Karpas-422 (cell line): ENCODE data around the gene CEP95. TPM values are rescaled to one million over a fixed set of nuclear protein-coding genes. Genes with fewer than 3 reads are reported as not detected.
A peak's percentile ranks its signal among the peaks of the same experiment; 100 is the strongest.
"Not testable (repeated sequence)": the region's sequence is repeated elsewhere in the genome, so short reads cannot be mapped to it uniquely, and the experiment has no call there.

Experiments
- DNase-seq: peaks from one replicate; pipeline ENCODE4 v3.0.0-alpha.2; 2015
- H2AFZ ChIP-seq: fragments of 200-600 bp; sonication (generic); 2 replicates; pipeline ENCODE4 v1.6.1; 2014; ENCODE audit warnings: antibody characterized with exemption, low read length, mixed read lengths
- H3K27ac ChIP-seq: fragments of 200-600 bp; sonication (generic); 2 replicates; pipeline ENCODE4 v1.5.1; 2014; ENCODE audit warnings: mild to moderate bottlenecking, low read length, moderate library complexity
- H3K27me3 ChIP-seq: fragments of 200-600 bp; sonication (generic); 2 replicates; pipeline ENCODE4 v1.6.1; 2014; ENCODE audit warnings: low read length, mixed read lengths
- H3K36me3 ChIP-seq: fragments of 200-600 bp; sonication (generic); 2 replicates; pipeline ENCODE4 v1.6.1; 2014; ENCODE audit warnings: low read length, mixed read lengths; ENCODE audit not compliant: insufficient read depth
- H3K4me1 ChIP-seq: fragments of 200-600 bp; sonication (generic); 2 replicates; pipeline ENCODE4 v1.6.1; 2014; ENCODE audit warnings: mild to moderate bottlenecking, low read length, mixed read lengths
- H3K4me2 ChIP-seq: fragments of 200-600 bp; sonication (generic); 2 replicates; pipeline ENCODE4 v1.6.1; 2014; ENCODE audit warnings: low read length, low read depth, mild to moderate bottlenecking; ENCODE audit not compliant: poor library complexity, severe bottlenecking
- H3K4me3 ChIP-seq: fragments of 200-600 bp; sonication (generic); 2 replicates; pipeline ENCODE4 v1.5.1; 2014; ENCODE audit warnings: mild to moderate bottlenecking, antibody characterized with exemption, low read length, mixed read lengths
- H3K79me2 ChIP-seq: fragments of 200-600 bp; sonication (generic); 2 replicates; pipeline ENCODE4 v1.6.1; 2014; ENCODE audit warnings: mild to moderate bottlenecking, low read length, mixed read lengths
- H3K9ac ChIP-seq: fragments of 200-600 bp; sonication (generic); 2 replicates; pipeline ENCODE4 v1.6.0; 2014; ENCODE audit warnings: low read length
- H3K9me2 ChIP-seq: fragments of 200-600 bp; sonication (generic), shearing (Covaris generic); replicated peaks from 2 replicates; pipeline ENCODE4 v1.6.0; 2014; ENCODE audit warnings: mild to moderate bottlenecking, low read length, moderate library complexity; ENCODE audit not compliant: insufficient read depth
- H3K9me3 ChIP-seq: fragments of 300-700, 200-600 bp; sonication (generic); 2 replicates; pipeline ENCODE4 v1.6.1; 2014; ENCODE audit warnings: low read length, mixed read lengths
- H4K20me1 ChIP-seq: fragments of 200-600 bp; sonication (generic); 2 replicates; pipeline ENCODE4 v1.6.1; 2014; ENCODE audit warnings: mild to moderate bottlenecking, antibody characterized with exemption, low read length, low read depth; ENCODE audit not compliant: insufficient read depth
- total RNA-seq: library from RNA; depleted of rRNA; stranded (reverse); fragments of >200 nt; shearing (Covaris generic); gene quantifications from 2 replicates; pipeline ENCODE4 v1.2.3, GENCODE V29; 2014; ENCODE audit warnings: low replicate concordance; rRNA removed

Gene CEP95, protein sequence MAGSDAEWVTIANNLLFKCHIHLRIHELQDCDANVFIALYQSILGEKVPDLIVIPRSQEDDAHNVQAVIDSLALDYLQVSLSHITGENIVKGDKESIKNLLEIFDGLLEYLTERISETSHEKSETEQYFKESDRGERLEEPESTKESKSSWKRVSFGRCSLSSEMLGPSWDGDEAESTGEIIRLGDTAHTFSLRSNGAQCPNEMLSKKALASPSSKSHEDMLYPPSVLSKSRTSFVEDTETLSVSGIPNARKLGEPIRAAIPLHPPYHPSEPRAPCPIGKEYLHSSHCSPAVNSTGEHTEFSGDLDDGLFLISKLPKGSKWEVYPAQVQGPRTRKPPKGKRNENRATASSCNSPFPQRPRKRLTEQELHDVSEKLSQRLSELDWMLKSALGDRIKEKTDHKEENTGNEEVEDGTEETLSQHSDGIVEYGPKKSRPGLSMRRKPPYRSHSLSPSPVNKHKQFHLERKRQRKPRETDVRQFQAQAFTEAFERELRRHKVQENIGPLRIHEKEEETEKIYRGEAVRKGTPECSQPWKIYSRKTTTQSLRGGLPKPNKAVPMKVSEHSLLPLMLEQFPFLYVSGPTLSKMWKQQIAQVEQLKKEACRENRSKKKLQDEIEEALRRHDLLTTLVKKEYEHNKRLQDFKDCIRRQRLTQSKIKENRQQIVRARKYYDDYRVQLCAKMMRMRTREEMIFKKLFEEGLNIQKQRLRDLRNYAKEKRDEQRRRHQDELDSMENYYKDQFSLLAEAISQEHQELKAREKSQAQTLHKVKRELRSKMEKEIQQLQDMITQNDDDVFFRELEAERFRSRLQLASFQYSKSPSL
- 42.2 and 62.1 TPM in 2 replicates for total RNA-seq

DNA sequence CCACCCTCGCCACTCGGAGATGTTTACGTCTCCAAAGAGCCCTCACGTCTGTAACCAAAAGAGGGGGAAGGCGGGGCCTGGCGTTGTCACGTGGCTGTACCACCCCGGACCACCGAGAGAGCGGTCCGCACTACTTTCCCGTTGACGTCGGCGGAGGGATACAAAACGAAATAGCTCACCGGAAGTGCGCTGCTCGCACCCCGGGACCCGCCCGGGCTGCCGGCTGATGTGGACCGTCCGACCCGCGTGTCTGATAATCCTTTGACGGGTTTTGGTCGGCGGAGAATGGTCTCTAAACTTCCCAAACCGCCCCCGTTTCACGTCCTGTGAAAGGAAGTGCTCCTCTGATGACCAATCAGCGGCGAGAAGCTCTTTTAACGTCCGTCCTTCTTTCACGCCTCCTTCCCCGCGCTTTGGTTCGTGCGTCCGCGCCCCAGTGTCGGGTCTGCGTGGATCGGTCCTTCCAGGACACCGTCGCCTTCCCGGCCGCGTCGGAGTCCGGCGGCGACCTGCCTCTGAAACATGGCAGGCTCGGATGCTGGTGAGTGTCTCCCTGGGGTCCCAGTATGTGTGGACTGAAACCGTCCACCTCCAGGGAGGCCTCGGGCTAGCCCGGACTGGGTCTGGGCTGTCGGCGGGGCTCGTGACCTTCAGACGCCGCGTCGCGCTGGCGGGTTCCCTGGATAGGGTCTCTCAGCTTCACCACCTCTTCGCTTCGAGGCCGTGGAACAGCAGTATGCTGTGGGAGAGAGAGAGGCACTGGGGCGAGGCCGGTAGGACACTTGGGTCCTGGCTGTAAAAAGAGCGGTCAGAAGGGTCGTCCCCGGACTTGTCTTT is at the start of gene CEP95:
TSS of gene CEP95 (plus strand) at position 402 of the 837 bp plus-strand sequence. CDS start at position 523, 121 bp downstream.
- Histone ChIP-seq H3K4me2 (peak within 1 kb of the TSS; percentile 97), H3K4me3 (peak within 1 kb of the TSS; percentile 97), H4K20me1 (peaks cover 58% of the 10 kb centered on the region), H3K9me2 (no peaks in the 10 kb centered on the region), H3K4me1 (peaks cover 42% of the 10 kb centered on the region), H3K79me2 (peaks cover 67% of the 10 kb centered on the region), H3K27me3 (no peaks in the 10 kb centered on the region), H3K9me3 (no peaks in the 10 kb centered on the region), H3K36me3 (peaks cover 50% of the 10 kb centered on the region), H2AFZ (peak within 1 kb of the TSS; percentile 49), H3K9ac (peak within 1 kb of the TSS; percentile 100), H3K27ac (peak within 1 kb of the TSS; percentile 94)
- DNase-seq: peak; percentile 99

DNA sequence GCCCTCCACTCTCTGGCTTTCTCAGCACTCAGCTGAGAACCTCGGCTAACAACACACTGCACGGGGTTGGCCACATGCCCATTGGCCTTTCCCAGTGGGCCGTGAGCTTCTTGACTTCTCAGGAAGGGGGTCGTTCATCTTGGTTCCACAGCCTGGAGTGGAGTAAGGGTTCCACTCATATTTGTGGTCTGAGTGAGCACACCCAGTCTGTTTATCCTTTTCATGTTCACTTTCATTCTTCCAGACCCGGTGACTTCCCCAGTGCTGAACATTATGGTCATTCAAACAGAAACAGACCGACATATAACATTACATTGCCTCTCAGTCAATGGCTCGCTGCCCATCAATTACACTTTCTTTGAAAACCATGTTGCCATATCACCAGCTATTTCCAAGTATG is 49.6 kb upstream of the CEP95 start:
- H2AFZ ChIP-seq: no peak overlapping the region
- H3K9me3 ChIP-seq: no peaks in the 10 kb centered on the region
- H3K4me1 ChIP-seq: peaks cover 38% of the 10 kb centered on the region
- peak overlapping the region; percentile 94 for H3K27ac ChIP-seq
- DNase-seq: no peak
- H3K9ac ChIP-seq: no peak overlapping the region
- H3K4me2 ChIP-seq: no peak overlapping the region
- H3K27me3 ChIP-seq: no peaks in the 10 kb centered on the region
- no peak overlapping the region for H3K4me3 ChIP-seq
- H4K20me1 ChIP-seq: no peaks in the 10 kb centered on the region
- no peaks in the 10 kb centered on the region for H3K9me2 ChIP-seq
- H3K36me3 ChIP-seq: peaks cover 46% of the 10 kb centered on the region
- H3K79me2 ChIP-seq: peaks cover 20% of the 10 kb centered on the region; the same call in 1 of the 2 replicates

DNA sequence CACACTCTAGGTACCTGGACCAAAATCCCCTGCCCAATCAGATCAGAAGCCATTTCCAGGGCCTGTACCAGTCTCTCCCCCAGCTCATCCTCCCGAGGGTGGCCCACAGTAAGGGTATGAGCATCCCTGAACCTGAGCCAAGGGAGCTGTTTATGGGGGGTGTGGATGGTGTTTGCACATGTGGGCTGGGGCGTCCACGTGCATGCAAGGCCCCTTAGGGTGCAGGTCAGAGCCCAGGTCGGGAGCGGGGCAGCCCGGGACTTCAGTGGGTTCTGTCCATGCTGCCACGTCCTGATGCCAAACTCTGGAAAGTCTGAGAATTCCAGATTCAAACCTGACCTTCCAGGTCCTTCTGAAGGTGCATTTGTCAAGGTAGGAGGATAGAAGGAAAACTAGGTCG is 48.0 kb upstream of the CEP95 start:
- no peaks in the 10 kb centered on the region for H4K20me1 ChIP-seq
- DNase-seq: no peak
- no peaks in the 10 kb centered on the region for H3K27me3 ChIP-seq
- no peaks in the 10 kb centered on the region for H3K9me3 ChIP-seq
- H3K4me2 ChIP-seq: no peak overlapping the region
- peaks cover 37% of the 10 kb centered on the region for H3K36me3 ChIP-seq
- no peak overlapping the region for H2AFZ ChIP-seq
- no peak overlapping the region for H3K9ac ChIP-seq
- H3K27ac ChIP-seq: no peak overlapping the region
- no peaks in the 10 kb centered on the region for H3K9me2 ChIP-seq
- H3K79me2 ChIP-seq: peaks cover 15% of the 10 kb centered on the region; the same call in 1 of the 2 replicates
- no peak overlapping the region for H3K4me3 ChIP-seq
- H3K4me1 ChIP-seq: peaks cover 36% of the 10 kb centered on the region

DNA sequence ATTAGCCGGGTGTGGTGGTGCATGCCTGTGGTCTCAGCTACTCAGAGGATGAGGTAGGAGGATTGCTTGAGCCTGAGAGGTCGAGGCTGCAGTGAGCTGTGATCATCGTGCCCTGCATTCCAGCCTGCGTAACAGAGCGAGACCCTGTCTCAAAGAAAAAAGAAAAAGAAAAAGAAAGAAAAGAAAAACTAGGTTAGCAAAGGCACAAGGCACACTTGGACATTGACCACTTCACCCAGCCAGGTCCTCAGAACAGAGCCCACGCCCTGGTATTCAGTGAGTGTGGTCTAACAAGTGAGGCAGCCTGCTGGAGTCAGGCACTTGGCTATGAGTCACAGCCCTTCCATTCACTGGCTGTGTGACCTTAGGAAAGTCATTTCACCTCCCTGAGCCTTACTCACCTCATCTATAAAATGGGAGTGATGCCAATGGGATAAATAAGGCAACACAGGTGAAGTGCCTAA is 47.5 kb upstream of the CEP95 start:
- no peak overlapping the region for H3K4me2 ChIP-seq
- H3K27ac ChIP-seq: no peak overlapping the region
- H3K36me3 ChIP-seq: peaks cover 34% of the 10 kb centered on the region
- H4K20me1 ChIP-seq: no peaks in the 10 kb centered on the region
- H2AFZ ChIP-seq: no peak overlapping the region
- no peaks in the 10 kb centered on the region for H3K9me3 ChIP-seq
- DNase-seq: no peak
- peaks cover 33% of the 10 kb centered on the region for H3K4me1 ChIP-seq
- H3K27me3 ChIP-seq: no peaks in the 10 kb centered on the region
- H3K4me3 ChIP-seq: no peak overlapping the region
- H3K9ac ChIP-seq: no peak overlapping the region
- peaks cover 15% of the 10 kb centered on the region; the same call in 1 of the 2 replicates for H3K79me2 ChIP-seq
- no peaks in the 10 kb centered on the region for H3K9me2 ChIP-seq

DNA sequence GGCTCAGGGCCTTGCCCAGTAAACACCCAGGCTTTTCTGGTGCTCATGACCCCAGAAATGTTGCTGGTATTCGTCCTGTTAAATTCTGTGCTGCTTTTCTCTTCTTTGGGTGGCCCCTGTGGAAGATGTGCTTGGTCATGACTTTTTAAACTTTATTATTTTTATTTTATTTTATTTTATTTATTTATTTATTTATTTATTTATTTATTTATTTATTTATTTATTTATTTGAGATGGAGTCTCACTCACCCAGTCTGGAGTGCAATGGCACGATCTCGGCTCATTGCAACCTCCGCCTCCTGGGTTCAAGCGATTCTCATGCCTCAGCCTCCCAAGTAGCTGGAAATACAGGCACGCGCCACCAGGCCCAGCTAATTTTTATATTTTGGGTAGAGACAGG is 47.0 kb upstream of the CEP95 start:
- Histone ChIP-seq H3K79me2 (peaks cover 14% of the 10 kb centered on the region; the same call in 1 of the 2 replicates), H3K36me3 (peaks cover 30% of the 10 kb centered on the region), H3K4me1 (peaks cover 28% of the 10 kb centered on the region)
- not testable (repeated sequence) for H3K27ac ChIP-seq, H3K9me2 ChIP-seq, H4K20me1 ChIP-seq, DNase-seq, H3K9ac ChIP-seq, H2AFZ ChIP-seq, H3K27me3 ChIP-seq, H3K4me2 ChIP-seq, H3K4me3 ChIP-seq, H3K9me3 ChIP-seq

DNA sequence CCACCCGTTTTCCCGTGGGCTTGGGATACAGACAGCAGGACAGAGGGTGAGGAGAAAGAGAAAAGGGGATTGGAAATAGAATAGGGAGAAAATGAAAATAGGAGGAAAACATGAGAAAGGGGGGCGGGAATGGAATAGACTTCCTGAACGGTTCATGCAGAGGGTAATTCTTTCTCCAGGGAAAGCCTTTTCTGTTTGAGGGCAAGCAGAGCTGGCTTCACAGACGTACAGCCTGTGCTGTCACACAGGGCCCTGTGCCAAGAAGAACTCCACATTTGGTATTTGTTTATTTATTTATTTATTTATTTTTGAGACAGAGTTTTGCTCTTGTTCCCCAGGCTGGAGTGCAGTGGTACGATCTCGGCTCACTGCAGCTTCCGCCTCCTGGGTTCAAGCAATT is 45.8 kb upstream of the CEP95 start:
- H3K27ac ChIP-seq: no peak overlapping the region
- no peaks in the 10 kb centered on the region for H3K27me3 ChIP-seq
- peaks cover 36% of the 10 kb centered on the region for H3K36me3 ChIP-seq

DNA sequence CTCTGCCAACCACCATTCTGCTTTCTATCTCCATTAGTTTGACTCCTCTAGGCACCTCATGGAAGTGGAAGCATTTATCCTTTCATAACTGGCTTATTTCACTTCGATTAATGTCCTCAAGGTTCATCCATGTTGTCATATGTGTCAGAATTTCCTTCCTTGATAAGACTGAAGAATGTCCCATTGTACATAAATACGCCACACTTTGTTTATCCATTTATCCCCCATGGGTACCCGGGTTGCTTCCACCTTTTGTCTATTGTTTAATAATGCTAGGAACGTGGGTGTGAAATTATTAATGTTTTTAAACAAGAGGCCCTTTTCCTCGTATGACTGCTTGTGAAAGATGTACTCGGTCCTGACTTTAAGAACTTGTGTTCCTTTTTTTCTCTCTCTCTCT is 45.0 kb upstream of the CEP95 start:
- Histone ChIP-seq H3K79me2 (peaks cover 8% of the 10 kb centered on the region; the same call in 1 of the 2 replicates), H3K27me3 (no peaks in the 10 kb centered on the region), H2AFZ (no peak overlapping the region), H3K9ac (no peak overlapping the region), H3K27ac (no peak overlapping the region), H3K9me3 (no peaks in the 10 kb centered on the region), H3K36me3 (peaks cover 39% of the 10 kb centered on the region), H3K4me2 (no peak overlapping the region), H4K20me1 (no peaks in the 10 kb centered on the region), H3K9me2 (no peaks in the 10 kb centered on the region), H3K4me1 (peaks cover 10% of the 10 kb centered on the region), H3K4me3 (no peak overlapping the region)
- no peak for DNase-seq

More for the DNA sequence above, 45.8 kb upstream of the CEP95 start:
- DNase-seq: no peak
- Histone ChIP-seq H2AFZ (no peak overlapping the region), H3K79me2 (peaks cover 9% of the 10 kb centered on the region; the same call in 1 of the 2 replicates), H3K4me2 (no peak overlapping the region), H3K9ac (no peak overlapping the region), H3K9me2 (no peaks in the 10 kb centered on the region), H3K4me3 (no peak overlapping the region), H3K9me3 (no peaks in the 10 kb centered on the region), H4K20me1 (no peaks in the 10 kb centered on the region), H3K4me1 (peaks cover 18% of the 10 kb centered on the region)
